H9 (cell line): ENCODE data around the gene SAMD14. TPM values are rescaled to one million over a fixed set of nuclear protein-coding genes. Genes with fewer than 3 reads are reported as not detected.

Experiments used
- DNase-seq: peaks from one replicate; pipeline ENCODE4 v3.0.0-alpha.2; 2017
- H2AFZ ChIP-seq: one replicate; pipeline ENCODE4 v1.6.1; 2013; ENCODE audit warnings: mild to moderate bottlenecking, low read length, control low read depth, moderate library complexity
- H2AK5ac ChIP-seq: 2 replicates; pipeline ENCODE4 v1.6.1; 2013; ENCODE audit warnings: low read length, control low read depth, mixed read lengths; ENCODE audit not compliant: insufficient read length
- H2BK120ac ChIP-seq: one replicate; pipeline ENCODE4 v1.6.1; 2013; ENCODE audit warnings: low read depth, mild to moderate bottlenecking, low read length, control low read depth, inconsistent platforms; ENCODE audit not compliant: poor library complexity, severe bottlenecking
- H2BK12ac ChIP-seq: 2 replicates; pipeline ENCODE4 v1.6.1; 2013; ENCODE audit warnings: low read length, control low read depth, mixed read lengths, low read depth; ENCODE audit not compliant: insufficient read length
- H2BK15ac ChIP-seq: 2 replicates; pipeline ENCODE4 v1.6.1; 2013; ENCODE audit warnings: low read depth, low read length, control low read depth
- H2BK20ac ChIP-seq: one replicate; pipeline ENCODE4 v1.6.1; 2013; ENCODE audit warnings: low read depth, mild to moderate bottlenecking, low read length, control low read depth, inconsistent platforms; ENCODE audit not compliant: poor library complexity, severe bottlenecking
- H2BK5ac ChIP-seq: 2 replicates; pipeline ENCODE4 v1.6.1; 2013; ENCODE audit warnings: low read length, control low read depth, mixed read lengths; ENCODE audit not compliant: insufficient read length
- H3K14ac ChIP-seq: 2 replicates; pipeline ENCODE4 v1.6.1; 2013; ENCODE audit warnings: low read length, control low read depth; ENCODE audit not compliant: insufficient read depth
- H3K18ac ChIP-seq: 2 replicates; pipeline ENCODE4 v1.6.1; 2013; ENCODE audit warnings: low read depth, mild to moderate bottlenecking, mixed read lengths, low read length, control low read depth; ENCODE audit not compliant: insufficient read length
- H3K23ac ChIP-seq: 2 replicates; pipeline ENCODE4 v1.6.1; 2013; ENCODE audit warnings: low read length, control low read depth, mixed read lengths, low read depth; ENCODE audit not compliant: insufficient read length
- H3K23me2 ChIP-seq: 2 replicates; pipeline ENCODE4 v1.6.1; 2013; ENCODE audit warnings: low read depth, mild to moderate bottlenecking, mixed read lengths, low read length, control low read depth; ENCODE audit not compliant: insufficient read length, poor library complexity, severe bottlenecking
- H3K27ac ChIP-seq: 2 replicates; pipeline ENCODE4 v1.5.1; 2013; ENCODE audit warnings: low read length, control low read depth, mixed read lengths, low read depth; ENCODE audit not compliant: insufficient read length
- H3K27me3 ChIP-seq: 2 replicates; pipeline ENCODE4 v1.6.1; 2013; ENCODE audit warnings: low read length, control low read depth, inconsistent platforms; ENCODE audit not compliant: insufficient read depth
- H3K4ac ChIP-seq: 2 replicates; pipeline ENCODE4 v1.6.1; 2013; ENCODE audit warnings: low read depth, mild to moderate bottlenecking, control low read depth, inconsistent platforms, low read length, moderate library complexity
- H3K4me1 ChIP-seq: 2 replicates; pipeline ENCODE4 v1.6.1; 2013; ENCODE audit warnings: low read length, control low read depth, inconsistent platforms; ENCODE audit not compliant: insufficient read depth
- H3K4me2 ChIP-seq: 2 replicates; pipeline ENCODE4 v1.6.1; 2013; ENCODE audit warnings: low read length, control low read depth, mixed read lengths; ENCODE audit not compliant: insufficient read length, insufficient read depth
- H3K56ac ChIP-seq: 2 replicates; pipeline ENCODE4 v1.6.1; 2013; ENCODE audit warnings: low read depth, mild to moderate bottlenecking, mixed read lengths, low read length, control low read depth; ENCODE audit not compliant: insufficient read length
- H3K79me1 ChIP-seq: 2 replicates; pipeline ENCODE4 v1.6.1; 2013; ENCODE audit warnings: low read depth, mild to moderate bottlenecking, moderate library complexity, low read length, control low read depth, inconsistent platforms; ENCODE audit not compliant: insufficient read depth, poor library complexity, severe bottlenecking
- H3K79me2 ChIP-seq: 2 replicates; pipeline ENCODE4 v1.6.1; 2013; ENCODE audit warnings: low read length, control low read depth, inconsistent platforms; ENCODE audit not compliant: insufficient read depth
- H3K9ac ChIP-seq: 2 replicates; pipeline ENCODE4 v1.6.1; 2013; ENCODE audit warnings: low read length, control low read depth, mixed read lengths; ENCODE audit not compliant: insufficient read length; ENCODE audit errors: extremely low read depth
- H3K9me3 ChIP-seq: one replicate; pipeline ENCODE4 v1.6.1; 2013; ENCODE audit warnings: low read depth, low read length, inconsistent platforms; ENCODE audit not compliant: control insufficient read depth
- H3T11ph ChIP-seq: one replicate; pipeline ENCODE4 v1.6.1; 2013; ENCODE audit warnings: mild to moderate bottlenecking, low read length, control low read depth, inconsistent platforms
- H4K20me1 ChIP-seq: one replicate; pipeline ENCODE4 v1.6.1; 2013; ENCODE audit not compliant: control insufficient read depth, insufficient read length, insufficient read depth
- H4K5ac ChIP-seq: 2 replicates; pipeline ENCODE4 v1.6.1; 2013; ENCODE audit warnings: low read depth, mild to moderate bottlenecking, mixed read lengths, low read length, control low read depth; ENCODE audit not compliant: insufficient read length
- H4K8ac ChIP-seq: replicated peaks from 2 replicates; pipeline ENCODE4 v1.6.1; 2013; ENCODE audit warnings: low read length, control low read depth, mixed read lengths, low read depth; ENCODE audit not compliant: insufficient read length
- H4K91ac ChIP-seq: 2 replicates; pipeline ENCODE4 v1.6.1; 2013; ENCODE audit warnings: low read depth, mild to moderate bottlenecking, moderate library complexity, mixed read lengths, low read length, control low read depth; ENCODE audit not compliant: insufficient read length
- H3K27ac Mint-ChIP-seq, 3 experiments: 2 replicates in 2 of 3; 3 replicates in 1 of 3; pipeline ENCODE4 v1.8.0; 2020 to 2021; ENCODE audit warnings: mixed read lengths in 3 of 3, mild to moderate bottlenecking in 1 of 3, moderate library complexity in 1 of 3
- H3K27me3 Mint-ChIP-seq: 2 replicates; pipeline ENCODE4 v1.8.0; 2021; ENCODE audit warnings: low read depth, mild to moderate bottlenecking, moderate library complexity, mixed read lengths
- H3K36me3 Mint-ChIP-seq, 3 experiments: 2 replicates in 2 of 3; 3 replicates in 1 of 3; pipeline ENCODE4 v1.8.0; 2020 to 2021; ENCODE audit warnings: low read depth in 3 of 3, mixed read lengths in 3 of 3; ENCODE audit not compliant: insufficient read depth in 1 of 3
- H3K4me1 Mint-ChIP-seq, 2 experiments: 2 replicates each; pipeline ENCODE4 v1.8.0; 2020; ENCODE audit warnings: mixed read lengths in 2 of 2
- H3K4me3 Mint-ChIP-seq, 2 experiments: 2 replicates in 1 of 2; 3 replicates in 1 of 2; pipeline ENCODE4 v1.8.0; 2020 to 2021; ENCODE audit warnings: mild to moderate bottlenecking in 2 of 2, mixed read lengths in 2 of 2, moderate library complexity in 1 of 2
- H3K9me3 Mint-ChIP-seq, 2 experiments: 2 replicates in 1 of 2; 3 replicates in 1 of 2; pipeline ENCODE4 v1.8.0; 2020; ENCODE audit warnings: mild to moderate bottlenecking in 2 of 2, mixed read lengths in 2 of 2, moderate library complexity in 1 of 2
- CTCF ChIP-seq: fragments of 200-600 bp; sonication (generic); conservative IDR thresholded peaks from 3 replicates; pipeline ENCODE4 v1.8.0; 2021; ENCODE audit warnings: antibody characterized with exemption, mild to moderate bottlenecking
- WGBS: extraction: QIAGEN DNeasy Blood & Tissue Kit; methylation state at CpG from one replicate; pipeline ENCODE4 v1.1.7; 2013; ENCODE audit warnings: missing lambda C conversion rate, low lambda C conversion rate, mixed read lengths; ENCODE audit not compliant: insufficient read length; ENCODE audit errors: extremely low coverage; 5-methylcytosine and 5-hydroxymethylcytosine counted together
- total RNA-seq: library from RNA; stranded (reverse); gene quantifications from 2 replicates; pipeline ENCODE4 v1.2.1, GENCODE V29; 2021

Gene SAMD14
- total RNA-seq, 1 experiment from 2014 or later, result 5.9 TPM

DNA sequence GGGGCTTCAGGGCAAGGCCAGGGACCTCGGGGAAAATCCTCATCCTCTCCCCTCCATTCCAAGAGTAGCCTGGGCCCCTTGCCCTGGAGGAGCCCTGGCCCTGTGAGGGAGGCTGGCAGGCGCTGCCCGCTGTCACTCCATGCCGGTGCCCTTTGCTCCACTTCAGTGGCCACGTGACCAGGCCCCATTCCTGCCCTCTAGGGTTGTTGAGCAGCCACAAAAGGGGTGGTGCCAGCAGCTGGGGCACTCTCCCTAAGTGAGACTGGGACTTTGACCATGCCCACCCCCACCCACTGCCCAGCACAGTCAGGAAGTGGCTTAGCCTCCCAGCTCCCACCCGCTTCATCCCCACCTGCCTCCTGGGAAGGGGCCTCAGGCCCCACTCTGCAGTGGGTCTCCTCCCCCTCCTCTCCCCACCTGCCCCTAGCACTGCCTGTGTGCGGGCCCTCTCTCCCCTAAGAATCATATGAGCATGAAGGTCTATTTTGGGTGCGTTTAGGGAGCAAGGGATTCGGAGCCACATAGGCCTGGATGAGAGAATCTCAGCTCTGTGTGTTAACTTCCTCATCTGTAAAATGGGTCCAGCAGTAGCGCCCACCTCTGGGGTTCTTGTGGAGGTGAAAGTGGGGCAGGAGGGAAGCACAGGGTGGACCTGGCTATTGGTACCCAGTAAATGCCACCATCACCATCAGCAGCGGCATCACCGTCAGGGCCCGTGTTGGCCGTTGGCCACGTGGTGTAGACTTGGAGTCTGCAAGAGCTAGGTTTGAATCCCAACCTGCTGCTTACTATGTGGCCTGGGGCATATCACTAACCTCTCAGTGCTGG lies 27.6 kb downstream of the SAMD14 start:
- H3K79me2 ChIP-seq, result no peaks in the 10 kb centered on the region
- H3K9me3 ChIP-seq, result no peaks in the 10 kb centered on the region
- H4K5ac ChIP-seq, result no peak overlapping the region
- Mint-ChIP-seq H3K27me3 (no peaks in the 10 kb centered on the region), H3K4me1 (peaks cover 18 to 33% of the 10 kb centered on the region in 2 experiments), H3K4me3 (0 out of 5 replicates have a peak overlapping the region, but pooled peaks of 1 of the 2 experiments have one; percentile 3), H3K36me3 (peaks cover 0 to 10% (median 4%) of the 10 kb centered on the region in 3 experiments; a peak in 5 of 7 replicates), H3K9me3 (no peaks in the 10 kb centered on the region), H3K27ac (no peak overlapping the region; a peak in 1 of 7 replicates)
- H2BK12ac ChIP-seq, result no peak overlapping the region
- H3K14ac ChIP-seq, result no peak overlapping the region
- H2AK5ac ChIP-seq, result no peak overlapping the region
- H3K79me1 ChIP-seq, result no peaks in the 10 kb centered on the region
- H3K27me3 ChIP-seq, result no peaks in the 10 kb centered on the region
- no peak overlapping the region for H3K23ac ChIP-seq
- no peak overlapping the region for H3K18ac ChIP-seq
- no peak overlapping the region for H2AFZ ChIP-seq
- no peak overlapping the region for H4K91ac ChIP-seq
- H3K4ac ChIP-seq, result no peak overlapping the region
- H2BK120ac ChIP-seq, result no peak overlapping the region
- no peak overlapping the region for H3T11ph ChIP-seq
- no peak overlapping the region for H2BK15ac ChIP-seq
- H2BK5ac ChIP-seq, result no peak overlapping the region
- no peak overlapping the region for H3K56ac ChIP-seq
- no peaks in the 10 kb centered on the region for H3K23me2 ChIP-seq
- no peak overlapping the region for H3K4me2 ChIP-seq
- no peak for TF ChIP-seq CTCF
- H4K20me1 ChIP-seq, result no peaks in the 10 kb centered on the region
- no peak for DNase-seq
- no peaks in the 10 kb centered on the region; the same call in 1 of the 2 replicates for H3K4me1 ChIP-seq
- no peak overlapping the region for H2BK20ac ChIP-seq
- no CpG with 5 or more reads among the region's 15 CpGs for WGBS
- H4K8ac ChIP-seq, result no peak overlapping the region
- H3K9ac ChIP-seq, result no peak overlapping the region
- H3K27ac ChIP-seq, result no peak overlapping the region
